Endodermal cell (in vitro differentiated cells): ENCODE results near the gene APPBP2. TPM values are rescaled to one million over a fixed set of nuclear protein-coding genes. Genes with fewer than 3 reads are reported as not detected.

Experiments used
- DNase-seq: peaks from one replicate; pipeline ENCODE4 v3.0.0-alpha.2; 2017
- H3K27ac ChIP-seq: 2 replicates; pipeline ENCODE4 v1.5.1; 2013; ENCODE audit warnings: mild to moderate bottlenecking, low read depth, low read length, moderate library complexity
- H3K27me3 ChIP-seq: 2 replicates; pipeline ENCODE4 v1.6.1; 2013; ENCODE audit warnings: mild to moderate bottlenecking, low read length, moderate library complexity; ENCODE audit not compliant: insufficient read depth, control insufficient read depth, poor library complexity, severe bottlenecking
- H3K36me3 ChIP-seq: 2 replicates; pipeline ENCODE4 v1.7.0; 2013; ENCODE audit warnings: mild to moderate bottlenecking, low read length, moderate library complexity; ENCODE audit not compliant: control insufficient read depth, insufficient read depth
- H3K4me1 ChIP-seq: one replicate; pipeline ENCODE4 v1.7.0; 2013; ENCODE audit warnings: low read length; ENCODE audit not compliant: control insufficient read depth, insufficient read depth
- H3K4me3 ChIP-seq: 2 replicates; pipeline ENCODE4 v1.5.1; 2013; ENCODE audit warnings: mild to moderate bottlenecking, low read length, moderate library complexity
- H3K9ac ChIP-seq: 2 replicates; pipeline ENCODE4 v1.6.1; 2013; ENCODE audit warnings: mild to moderate bottlenecking, low read length, moderate library complexity; ENCODE audit not compliant: poor library complexity, severe bottlenecking; ENCODE audit errors: extremely low read depth
- H3K9me3 ChIP-seq: 2 replicates; pipeline ENCODE4 v1.6.1; 2013; ENCODE audit warnings: mild to moderate bottlenecking, low read length, moderate library complexity; ENCODE audit not compliant: control insufficient read depth
- H3K27ac Mint-ChIP-seq: 2 replicates; pipeline ENCODE4 v1.8.0; 2020; ENCODE audit warnings: mixed read lengths
- H3K27me3 Mint-ChIP-seq: 2 replicates; pipeline ENCODE4 v1.8.0; 2021; ENCODE audit warnings: mild to moderate bottlenecking, mixed read lengths; ENCODE audit not compliant: insufficient read depth
- H3K36me3 Mint-ChIP-seq: 2 replicates; pipeline ENCODE4 v1.8.0; 2020; ENCODE audit warnings: low read depth, mixed read lengths
- H3K4me1 Mint-ChIP-seq: 2 replicates; pipeline ENCODE4 v1.8.0; 2020; ENCODE audit warnings: mixed read lengths
- H3K4me3 Mint-ChIP-seq: 2 replicates; pipeline ENCODE4 v1.8.0; 2020; ENCODE audit warnings: mild to moderate bottlenecking, moderate library complexity, mixed read lengths
- H3K9me3 Mint-ChIP-seq: 2 replicates; pipeline ENCODE4 v1.8.0; 2020; ENCODE audit warnings: mild to moderate bottlenecking, mixed read lengths
- WGBS, 2 experiments: methylation state at CpG; one replicate each; pipeline versions ENCODE4 v1.1.5 to v1.1.7; 2013; ENCODE audit warnings: missing lambda C conversion rate in 2 of 2, mixed read lengths in 1 of 2; ENCODE audit not compliant: insufficient coverage in 1 of 2, insufficient read length in 1 of 2; 5-methylcytosine and 5-hydroxymethylcytosine counted together
- total RNA-seq, 2 donors: library from RNA; stranded (reverse); fragmentation: NEBNext Ultra II Directional in 1 of 2; extraction: Animal tissue kit (Norgen Biotek cat#: 25700) in 1 of 2; gene quantifications; 2 replicates in 1 of 2; 3 replicates in 1 of 2; pipeline ENCODE4 v1.2.1, GENCODE V29; 2021
- TF ChIP-seq, protein P1 (sequence below): fragments of 200-600 bp; sonication (generic); conservative IDR thresholded peaks from 2 replicates; pipeline ENCODE4 v1.5.0; 2021; ENCODE audit warnings: antibody characterized with exemption, mild to moderate bottlenecking

Gene APPBP2
- total RNA-seq, 2 donors from 2014 or later: 25.3 to 28.1 TPM

GRCh38 chr17:60426596-60426995 is 99.4 kb downstream of the APPBP2 start:
- 91% methylated on average over 10 of the region's 10 CpGs for WGBS, 2 experiments
- Mint-ChIP-seq H3K4me3 (no peak overlapping the region), H3K9me3 (peaks cover 4% of the 10 kb centered on the region), H3K4me1 (peaks cover 2% of the 10 kb centered on the region), H3K27me3 (peaks cover 12% of the 10 kb centered on the region), H3K27ac (no peak overlapping the region), H3K36me3 (no peaks in the 10 kb centered on the region)
- Histone ChIP-seq H3K27ac (no peak overlapping the region), H3K4me3 (no peak overlapping the region), H3K9me3 (no peaks in the 10 kb centered on the region), H3K27me3 (peaks cover 5% of the 10 kb centered on the region), H3K36me3 (no peaks in the 10 kb centered on the region), H3K9ac (no peak overlapping the region), H3K4me1 (no peaks in the 10 kb centered on the region)
- TF ChIP-seq, protein P1, sequence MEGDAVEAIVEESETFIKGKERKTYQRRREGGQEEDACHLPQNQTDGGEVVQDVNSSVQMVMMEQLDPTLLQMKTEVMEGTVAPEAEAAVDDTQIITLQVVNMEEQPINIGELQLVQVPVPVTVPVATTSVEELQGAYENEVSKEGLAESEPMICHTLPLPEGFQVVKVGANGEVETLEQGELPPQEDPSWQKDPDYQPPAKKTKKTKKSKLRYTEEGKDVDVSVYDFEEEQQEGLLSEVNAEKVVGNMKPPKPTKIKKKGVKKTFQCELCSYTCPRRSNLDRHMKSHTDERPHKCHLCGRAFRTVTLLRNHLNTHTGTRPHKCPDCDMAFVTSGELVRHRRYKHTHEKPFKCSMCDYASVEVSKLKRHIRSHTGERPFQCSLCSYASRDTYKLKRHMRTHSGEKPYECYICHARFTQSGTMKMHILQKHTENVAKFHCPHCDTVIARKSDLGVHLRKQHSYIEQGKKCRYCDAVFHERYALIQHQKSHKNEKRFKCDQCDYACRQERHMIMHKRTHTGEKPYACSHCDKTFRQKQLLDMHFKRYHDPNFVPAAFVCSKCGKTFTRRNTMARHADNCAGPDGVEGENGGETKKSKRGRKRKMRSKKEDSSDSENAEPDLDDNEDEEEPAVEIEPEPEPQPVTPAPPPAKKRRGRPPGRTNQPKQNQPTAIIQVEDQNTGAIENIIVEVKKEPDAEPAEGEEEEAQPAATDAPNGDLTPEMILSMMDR: no peak
- peak; percentile 53 for DNase-seq

DNA sequence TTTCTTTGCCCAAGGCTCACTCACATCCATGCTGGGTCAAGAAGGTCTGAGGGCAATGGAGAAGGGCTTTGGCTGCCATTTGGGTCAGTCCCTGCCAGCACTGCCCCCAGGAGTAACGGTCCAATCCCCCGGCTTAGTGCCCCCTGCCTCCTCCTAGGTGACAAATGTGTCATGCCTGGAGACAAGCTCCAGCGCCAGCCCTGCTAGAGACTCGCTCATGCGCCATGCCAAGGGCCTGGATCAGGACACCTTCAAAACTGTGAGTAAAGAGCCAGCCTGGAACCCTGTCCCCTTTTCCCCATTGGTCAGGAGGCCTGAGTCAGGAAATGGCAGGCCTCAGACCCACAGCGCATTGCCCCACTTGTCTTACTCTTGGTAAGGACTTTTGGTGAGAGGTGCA is 100.4 kb downstream of the APPBP2 start:
- 91 to 95% methylated on average over 4 to 6 of the region's 6 CpGs for WGBS, 2 experiments
- Histone ChIP-seq H3K27ac (no peak overlapping the region), H3K27me3 (peaks cover 5% of the 10 kb centered on the region), H3K9ac (no peak overlapping the region), H3K4me1 (no peaks in the 10 kb centered on the region), H3K4me3 (no peak overlapping the region), H3K9me3 (no peaks in the 10 kb centered on the region), H3K36me3 (no peaks in the 10 kb centered on the region)
- Mint-ChIP-seq H3K4me3 (no peak overlapping the region), H3K27ac (no peak overlapping the region), H3K27me3 (peaks cover 12% of the 10 kb centered on the region), H3K4me1 (peaks cover 5% of the 10 kb centered on the region), H3K9me3 (no peaks in the 10 kb centered on the region), H3K36me3 (no peaks in the 10 kb centered on the region)
- TF ChIP-seq, protein P1: no peak
- DNase-seq: peak; percentile 43

GRCh38 chr17:60423865-60424264 is 102.2 kb downstream of the APPBP2 start:
- H3K36me3 Mint-ChIP-seq: no peaks in the 10 kb centered on the region
- H3K4me1 Mint-ChIP-seq: peaks cover 5% of the 10 kb centered on the region

More at GRCh38 chr17:60423865-60424264, 102.2 kb downstream of the APPBP2 start:
- Histone ChIP-seq H3K27ac (no peak overlapping the region), H3K9ac (no peak overlapping the region), H3K36me3 (no peaks in the 10 kb centered on the region), H3K4me3 (no peak overlapping the region), H3K4me1 (no peaks in the 10 kb centered on the region), H3K27me3 (peaks cover 5% of the 10 kb centered on the region), H3K9me3 (no peaks in the 10 kb centered on the region)
- Mint-ChIP-seq H3K9me3 (no peaks in the 10 kb centered on the region), H3K4me3 (no peak overlapping the region), H3K27ac (no peak overlapping the region), H3K27me3 (peaks cover 12% of the 10 kb centered on the region)
- TF ChIP-seq, protein P1: no peak
- WGBS, 2 experiments: 88 to 94% methylated on average over 2 to 3 of the region's 3 CpGs
- DNase-seq: peak; percentile 45
